Measurements from ENCODE around the gene HOXD4.

The HOXD4 gene

GRCh38 chr2:176151442-176152287 lies at the start of gene HOXD4:
Gene HOXD4 (plus strand): TSS chr2:176151550. CDS start chr2:176151634, 84 bp downstream.
- Mint-ChIP-seq H3K27me3 (ENCODE audit: low read depth) (peaks cover 93% of the 10 kb centered on the region), H3K36me3 (ENCODE audit: low read depth) (no peaks in the 10 kb centered on the region), H3K27ac (no peak within 1 kb of the TSS), H3K4me1 (ENCODE audit: low read depth) (no peaks in the 10 kb centered on the region), H3K4me3 (no peak within 1 kb of the TSS), H3K9me3 (no peaks in the 10 kb centered on the region)

GRCh38 chr2:176101842-176102241 lies 49.5 kb upstream of the HOXD4 start:
- Mint-ChIP-seq H3K4me1 (ENCODE audit: low read depth) (peaks cover 12% of the 10 kb centered on the region), H3K27me3 (ENCODE audit: low read depth) (peaks cover 92% of the 10 kb centered on the region), H3K4me3 (peak overlapping the region; percentile 3), H3K27ac (no peak overlapping the region), H3K36me3 (ENCODE audit: low read depth) (no peaks in the 10 kb centered on the region), H3K9me3 (no peaks in the 10 kb centered on the region)

- no peaks in the 10 kb centered on the region for H3K9me3 Mint-ChIP-seq
- H3K27ac Mint-ChIP-seq, result no peak overlapping the region
- no peaks in the 10 kb centered on the region for H3K36me3 Mint-ChIP-seq (ENCODE audit: low read depth)
- H3K4me3 Mint-ChIP-seq, result peak overlapping the region; percentile 3
- peaks cover 8% of the 10 kb centered on the region for H3K4me1 Mint-ChIP-seq (ENCODE audit: low read depth)
- peaks cover 90% of the 10 kb centered on the region for H3K27me3 Mint-ChIP-seq (ENCODE audit: low read depth)
These were observed 49.0 kb upstream of the HOXD4 start for GRCh38 chr2:176102309-176102866.

GRCh38 chr2:176103194-176103593 lies 48.2 kb upstream of the HOXD4 start:
- H3K9me3 Mint-ChIP-seq, result no peaks in the 10 kb centered on the region
- H3K27me3 Mint-ChIP-seq (ENCODE audit: low read depth), result peaks cover 84% of the 10 kb centered on the region
- no peak overlapping the region for H3K27ac Mint-ChIP-seq
- H3K36me3 Mint-ChIP-seq (ENCODE audit: low read depth), result no peaks in the 10 kb centered on the region
- peaks cover 4% of the 10 kb centered on the region for H3K4me1 Mint-ChIP-seq (ENCODE audit: low read depth)
- H3K4me3 Mint-ChIP-seq, result no peak overlapping the region

GRCh38 chr2:176103742-176104315 lies 47.5 kb upstream of the HOXD4 start:
- H3K36me3 Mint-ChIP-seq (ENCODE audit: low read depth), result no peaks in the 10 kb centered on the region
- H3K27me3 Mint-ChIP-seq (ENCODE audit: low read depth), result peaks cover 86% of the 10 kb centered on the region
- peaks cover 5% of the 10 kb centered on the region for H3K4me1 Mint-ChIP-seq (ENCODE audit: low read depth)
- no peak overlapping the region for H3K27ac Mint-ChIP-seq
- no peaks in the 10 kb centered on the region for H3K9me3 Mint-ChIP-seq
- H3K4me3 Mint-ChIP-seq, result no peak overlapping the region

GRCh38 chr2:176104316-176105077 lies 46.9 kb upstream of the HOXD4 start:
- peaks cover 8% of the 10 kb centered on the region for H3K4me1 Mint-ChIP-seq (ENCODE audit: low read depth)
- H3K9me3 Mint-ChIP-seq, result peaks cover 2% of the 10 kb centered on the region
- peak overlapping the region; percentile 32 for H3K27ac Mint-ChIP-seq
- H3K36me3 Mint-ChIP-seq (ENCODE audit: low read depth), result no peaks in the 10 kb centered on the region
- H3K4me3 Mint-ChIP-seq, result no peak overlapping the region
- H3K27me3 Mint-ChIP-seq (ENCODE audit: low read depth), result peaks cover 86% of the 10 kb centered on the region

- H3K4me3 Mint-ChIP-seq, result no peak overlapping the region
- peaks cover 8% of the 10 kb centered on the region for H3K4me1 Mint-ChIP-seq (ENCODE audit: low read depth)
- peak overlapping the region; percentile 67 for H3K27ac Mint-ChIP-seq
- peaks cover 3% of the 10 kb centered on the region for H3K9me3 Mint-ChIP-seq
- H3K27me3 Mint-ChIP-seq (ENCODE audit: low read depth), result peaks cover 88% of the 10 kb centered on the region
- no peaks in the 10 kb centered on the region for H3K36me3 Mint-ChIP-seq (ENCODE audit: low read depth)
These were observed 46.1 kb upstream of the HOXD4 start for GRCh38 chr2:176105078-176105729.

GRCh38 chr2:176105730-176106580 lies 45.4 kb upstream of the HOXD4 start:
- peaks cover 8% of the 10 kb centered on the region for H3K4me1 Mint-ChIP-seq (ENCODE audit: low read depth)
- peak overlapping the region; percentile 8 for H3K4me3 Mint-ChIP-seq
- H3K36me3 Mint-ChIP-seq (ENCODE audit: low read depth), result no peaks in the 10 kb centered on the region
- H3K27ac Mint-ChIP-seq, result peak overlapping the region; percentile 67
- peaks cover 89% of the 10 kb centered on the region for H3K27me3 Mint-ChIP-seq (ENCODE audit: low read depth)
- H3K9me3 Mint-ChIP-seq, result peaks cover 3% of the 10 kb centered on the region

- H3K4me3 Mint-ChIP-seq, result peak within 1 kb of the TSS; percentile 8
- no peaks in the 10 kb centered on the region for H3K36me3 Mint-ChIP-seq (ENCODE audit: low read depth)
- peaks cover 89% of the 10 kb centered on the region for H3K27me3 Mint-ChIP-seq (ENCODE audit: low read depth)
- H3K27ac Mint-ChIP-seq, result peak within 1 kb of the TSS; percentile 67
- peaks cover 8% of the 10 kb centered on the region for H3K4me1 Mint-ChIP-seq (ENCODE audit: low read depth)
- H3K9me3 Mint-ChIP-seq, result peaks cover 3% of the 10 kb centered on the region
These were observed 44.5 kb upstream of the HOXD4 start, which contains the start of gene HOXD11 for GRCh38 chr2:176106581-176107539. Gene HOXD11 (plus strand): TSS chr2:176107280. CDS start chr2:176107356, 76 bp downstream.

GRCh38 chr2:176107731-176108181 lies 43.6 kb upstream of the HOXD4 start:
- H3K4me1 Mint-ChIP-seq (ENCODE audit: low read depth), result peaks cover 8% of the 10 kb centered on the region
- H3K36me3 Mint-ChIP-seq (ENCODE audit: low read depth), result no peaks in the 10 kb centered on the region
- H3K4me3 Mint-ChIP-seq, result no peak overlapping the region
- peaks cover 89% of the 10 kb centered on the region for H3K27me3 Mint-ChIP-seq (ENCODE audit: low read depth)
- no peak overlapping the region for H3K27ac Mint-ChIP-seq
- H3K9me3 Mint-ChIP-seq, result peaks cover 3% of the 10 kb centered on the region

- Mint-ChIP-seq H3K36me3 (ENCODE audit: low read depth) (no peaks in the 10 kb centered on the region), H3K4me1 (ENCODE audit: low read depth) (peaks cover 8% of the 10 kb centered on the region), H3K27ac (peak overlapping the region; percentile 91), H3K27me3 (ENCODE audit: low read depth) (peaks cover 89% of the 10 kb centered on the region), H3K9me3 (peaks cover 3% of the 10 kb centered on the region), H3K4me3 (peak overlapping the region; percentile 37)
These were observed 42.0 kb upstream of the HOXD4 start for GRCh38 chr2:176109192-176109901.

GRCh38 chr2:176109946-176110345 lies 41.4 kb upstream of the HOXD4 start:
- Mint-ChIP-seq H3K4me1 (ENCODE audit: low read depth) (peaks cover 8% of the 10 kb centered on the region), H3K36me3 (ENCODE audit: low read depth) (no peaks in the 10 kb centered on the region), H3K4me3 (no peak overlapping the region), H3K9me3 (peaks cover 3% of the 10 kb centered on the region), H3K27me3 (ENCODE audit: low read depth) (peaks cover 89% of the 10 kb centered on the region), H3K27ac (no peak overlapping the region)
